Hepatocyte (in vitro differentiated cells): ENCODE measurements around the gene FPGS.

Experiments
- CTCF ChIP-seq: fragments of 200-600 bp; sonication (generic); IDR thresholded peaks from 2 replicates; pipeline ENCODE4 v1.5.1; 2016; ENCODE audit warnings: antibody characterized with exemption, mild to moderate bottlenecking; ENCODE audit not compliant: poor library complexity
- EZH2 ChIP-seq: fragments of 200-600 bp; sonication (generic); IDR thresholded peaks from 2 replicates; pipeline ENCODE4 v1.6.1; 2016; ENCODE audit warnings: antibody characterized with exemption, mild to moderate bottlenecking, borderline replicate concordance

DNA sequence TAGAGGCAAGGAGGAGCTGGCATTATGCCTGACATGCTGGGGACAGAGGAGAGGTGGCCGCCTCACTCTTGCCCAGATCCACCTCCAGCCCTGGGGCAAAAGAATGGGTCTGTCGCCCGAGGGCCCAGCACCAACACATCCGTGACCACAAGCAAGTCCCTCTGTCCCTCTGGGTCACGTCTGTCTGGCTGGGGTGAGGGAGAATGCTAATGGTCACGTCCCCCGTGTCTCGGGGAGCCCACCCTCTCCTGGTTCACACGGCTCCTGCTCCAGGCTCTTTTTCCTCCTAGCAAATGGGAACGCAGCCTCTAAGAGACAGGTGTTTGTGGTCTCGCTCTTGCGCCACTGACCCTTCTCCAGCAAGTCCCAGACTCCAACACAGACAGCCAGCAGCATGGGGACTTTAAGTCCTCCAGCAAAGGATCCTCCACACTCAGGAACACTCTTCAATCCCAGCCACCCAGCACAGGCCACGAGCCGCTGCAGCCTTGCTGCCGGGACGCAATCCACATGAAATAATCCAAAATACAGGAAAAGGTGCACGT is 47.7 kb downstream of the FPGS start:
- TF ChIP-seq CTCF (no peak), EZH2 (no peak)
